IMR-90 (cell line): ENCODE data around the gene TM9SF4. TPM values are rescaled to one million over a fixed set of nuclear protein-coding genes. Genes with fewer than 3 reads are reported as not detected.

ENCODE experiments used
- ATAC-seq: fragments of 200-7000 bp; cut with Tn5 transposase; 2 replicates; pipeline ENCODE4 v1.9.1; 2020; ENCODE audit warnings: low read depth, mild to moderate bottlenecking, moderate library complexity
- BruUV-seq: library from RNA; stranded (reverse); fragments of 400-500 nt; replicated peaks from 2 replicates; lab custom pipeline; 2021; lab: Mats Ljungman, UMichigan
- CTCF ChIA-PET: fragments of 300-600 bp; formaldehyde crosslinking; extraction: SDS; loops from one replicate; lab custom pipeline; 2021; ENCODE audit warnings: antibody characterized with exemption; lab: Yijun Ruan, JAX
- POLR2A ChIA-PET: fragments of 300-600 bp; sonication (Branson Sonifier 250); formaldehyde crosslinking; loops from one replicate; lab custom pipeline; 2022; ENCODE audit warnings: antibody characterized with exemption; ENCODE audit not compliant: unreplicated experiment; lab: Charles Lee
- DNase-seq: peaks from one replicate; pipeline ENCODE4 v3.0.0; 2013
- H2AFZ ChIP-seq: replicated peaks from 2 replicates; pipeline ENCODE3; 2013; ENCODE audit warnings: low read length, mild to moderate bottlenecking; ENCODE audit not compliant: poor library complexity
- H2AK5ac ChIP-seq: 2 replicates; pipeline ENCODE4 v1.6.1; 2013; ENCODE audit warnings: low read depth, low read length, inconsistent platforms
- H2AK9ac ChIP-seq: replicated peaks from 2 replicates; pipeline ENCODE3; 2013; ENCODE audit warnings: mild to moderate bottlenecking, low read depth, low read length, moderate library complexity; ENCODE audit not compliant: poor library complexity
- H2BK120ac ChIP-seq: 2 replicates; pipeline ENCODE4 v1.6.1; 2013; ENCODE audit warnings: low read depth, low read length, inconsistent platforms
- H2BK15ac ChIP-seq: 3 replicates; pipeline ENCODE4 v1.6.1; 2013; ENCODE audit warnings: low read depth, low read length, inconsistent platforms
- H2BK20ac ChIP-seq: 2 replicates; pipeline ENCODE4 v1.6.1; 2013; ENCODE audit warnings: low read depth, mild to moderate bottlenecking, inconsistent platforms, low read length, moderate library complexity
- H2BK5ac ChIP-seq: 2 replicates; pipeline ENCODE4 v1.6.1; 2013; ENCODE audit warnings: mild to moderate bottlenecking, low read depth, low read length, inconsistent platforms; ENCODE audit not compliant: poor library complexity, severe bottlenecking
- H3K14ac ChIP-seq: replicated peaks from 2 replicates; pipeline ENCODE4 v1.6.1; 2013; ENCODE audit warnings: low read depth, low read length, inconsistent platforms
- H3K18ac ChIP-seq: 2 replicates; pipeline ENCODE4 v1.6.1; 2013; ENCODE audit warnings: low read depth, low read length, control low read depth
- H3K23ac ChIP-seq: 2 replicates; pipeline ENCODE4 v1.6.1; 2013; ENCODE audit warnings: low read depth, low read length, inconsistent platforms
- H3K27ac ChIP-seq: 2 replicates; pipeline ENCODE4 v1.5.1; 2013; ENCODE audit warnings: mild to moderate bottlenecking, control low read depth, low read length; ENCODE audit not compliant: insufficient read depth
- H3K27me3 ChIP-seq: 2 replicates; pipeline ENCODE4 v1.6.1; 2013; ENCODE audit warnings: low read length; ENCODE audit not compliant: control insufficient read depth, insufficient read depth
- H3K36me3 ChIP-seq: 2 replicates; pipeline ENCODE4 v1.6.1; 2013; ENCODE audit warnings: low read length, mixed read lengths; ENCODE audit not compliant: control insufficient read depth, insufficient read depth
- H3K4ac ChIP-seq: 2 replicates; pipeline ENCODE4 v1.6.1; 2013; ENCODE audit warnings: low read depth, low read length, inconsistent platforms
- H3K4me1 ChIP-seq: 2 replicates; pipeline ENCODE4 v1.6.1; 2013; ENCODE audit warnings: low read length, mixed read lengths; ENCODE audit not compliant: control insufficient read depth, insufficient read depth
- H3K4me2 ChIP-seq: 2 replicates; pipeline ENCODE4 v1.6.1; 2013; ENCODE audit warnings: low read depth, mild to moderate bottlenecking, control low read depth, low read length, moderate library complexity
- H3K4me3 ChIP-seq: 2 replicates; pipeline ENCODE4 v1.5.1; 2013; ENCODE audit warnings: low read depth, mild to moderate bottlenecking, control low read depth, low read length, moderate library complexity; ENCODE audit not compliant: insufficient read depth
- H3K56ac ChIP-seq: 2 replicates; pipeline ENCODE4 v1.6.1; 2013; ENCODE audit warnings: low read length, inconsistent platforms; ENCODE audit not compliant: insufficient read depth; ENCODE audit errors: extremely low read depth
- H3K79me1 ChIP-seq, 2 experiments: 2 replicates each; pipeline ENCODE4 v1.6.1; 2013; ENCODE audit warnings: low read length in 2 of 2, inconsistent platforms in 1 of 2, low read depth in 1 of 2
- H3K9ac ChIP-seq: 2 replicates; pipeline ENCODE4 v1.6.1; 2013; ENCODE audit warnings: low read depth, low read length, control low read depth
- H3K9me1 ChIP-seq: 2 replicates; pipeline ENCODE4 v1.6.1; 2013; ENCODE audit warnings: low read length, inconsistent platforms; ENCODE audit not compliant: insufficient read depth
- H3K9me3 ChIP-seq: 2 replicates; pipeline ENCODE4 v1.6.1; 2013; ENCODE audit warnings: low read length; ENCODE audit not compliant: control insufficient read depth, insufficient read depth
- H4K20me1 ChIP-seq: 2 replicates; pipeline ENCODE4 v1.6.1; 2013; ENCODE audit warnings: low read length, inconsistent platforms; ENCODE audit not compliant: insufficient read depth
- H4K5ac ChIP-seq: 2 replicates; pipeline ENCODE4 v1.6.1; 2013; ENCODE audit warnings: mild to moderate bottlenecking, low read depth, low read length, control low read depth
- H4K8ac ChIP-seq, 2 experiments: 2 replicates each; pipeline ENCODE4 v1.6.1; 2013; ENCODE audit warnings: low read depth in 2 of 2, low read length in 2 of 2, control low read depth in 1 of 2, inconsistent platforms in 1 of 2
- H4K91ac ChIP-seq: 2 replicates; pipeline ENCODE4 v1.6.1; 2013; ENCODE audit warnings: low read depth, low read length, inconsistent platforms; ENCODE audit not compliant: insufficient read depth
- BHLHE40 ChIP-seq: fragments of 150-350 bp; IDR thresholded peaks from 2 replicates; pipeline ENCODE4 v1.6.1; 2016; ENCODE audit warnings: mild to moderate bottlenecking, low read depth, low read length
- CEBPB ChIP-seq: IDR thresholded peaks from 2 replicates; pipeline ENCODE4 v1.6.1; 2012; ENCODE audit warnings: low read depth, low read length, improper control_type of control experiment
- CHD1 ChIP-seq: IDR thresholded peaks from 2 replicates; pipeline ENCODE4 v1.6.1; 2012; ENCODE audit warnings: low read depth, low read length, improper control_type of control experiment
- FOS ChIP-seq: fragments of 150-350 bp; IDR thresholded peaks from 2 replicates; pipeline ENCODE4 v1.6.1; 2016; ENCODE audit warnings: low read depth, low read length
- MAFK ChIP-seq: IDR thresholded peaks from 2 replicates; pipeline ENCODE4 v1.6.1; 2012; ENCODE audit warnings: low read depth, low read length, improper control_type of control experiment
- MAZ ChIP-seq: IDR thresholded peaks from 2 replicates; pipeline ENCODE4 v1.6.1; 2012; ENCODE audit warnings: low read depth, mild to moderate bottlenecking, low read length, improper control_type of control experiment, moderate library complexity, borderline replicate concordance
- MXI1 ChIP-seq: IDR thresholded peaks from 2 replicates; pipeline ENCODE4 v1.6.1; 2012; ENCODE audit warnings: low read depth, mild to moderate bottlenecking, low read length, moderate library complexity, borderline replicate concordance
- NFE2L2 ChIP-seq: fragments of 150-350 bp; IDR thresholded peaks from 2 replicates; pipeline ENCODE4 v1.6.1; 2016; ENCODE audit warnings: low read depth, mild to moderate bottlenecking, low read length
- POLR2A ChIP-seq: IDR thresholded peaks from 2 replicates; pipeline ENCODE4 v1.6.1; 2012; ENCODE audit warnings: mild to moderate bottlenecking, low read depth, low read length
- RAD21 ChIP-seq: IDR thresholded peaks from 2 replicates; pipeline ENCODE4 v1.6.1; 2012; ENCODE audit warnings: low read length, improper control_type of control experiment
- RCOR1 ChIP-seq: IDR thresholded peaks from 2 replicates; pipeline ENCODE4 v1.6.1; 2012; ENCODE audit warnings: mild to moderate bottlenecking, low read length, improper control_type of control experiment; ENCODE audit not compliant: insufficient replicate concordance
- RFX5 ChIP-seq: IDR thresholded peaks from 2 replicates; pipeline ENCODE4 v1.8.0; 2012; ENCODE audit warnings: low read depth, mild to moderate bottlenecking, low read length, moderate library complexity
- SMC3 ChIP-seq: fragments of 150-350 bp; IDR thresholded peaks from 2 replicates; pipeline ENCODE4 v1.6.1; 2016; ENCODE audit warnings: low read depth, mild to moderate bottlenecking, antibody characterized with exemption, low read length, moderate library complexity
- WGBS, 2 experiments: methylation state at CpG; one replicate each; pipeline versions ENCODE4 v1.1.5 to v1.1.7; 2013; ENCODE audit warnings: missing lambda C conversion rate in 2 of 2; ENCODE audit not compliant: insufficient read length in 1 of 2; ENCODE audit errors: extremely low coverage in 2 of 2; 5-methylcytosine and 5-hydroxymethylcytosine counted together
- dilution Hi-C: fragments of 300-500 bp; cut with HindIII; formaldehyde crosslinking; loops from one replicate; pipeline ENCODE4 v1.14.3; 2018; ENCODE audit warnings: low sequenced_read_pairs; ENCODE audit not compliant: unreplicated experiment
- in situ Hi-C: fragments of 300-500 bp; cut with MboI; formaldehyde crosslinking; loops from 3 replicates; pipeline ENCODE4 v1.14.3; 2019; ENCODE audit warnings: low sequenced_read_pairs, inconsistent platforms, mixed read lengths
- intact Hi-C: fragments of 100-400 bp; cut with micrococcal nuclease; formaldehyde crosslinking; loops from 2 replicates; pipeline ENCODE4 v1.10.0; 2022
- polyA plus RNA-seq, 3 experiments: library from polyadenylated mRNA; depleted of rRNA; stranded (reverse); fragments of >200 nt; gene quantifications; 2 replicates each; pipeline ENCODE4 v1.2.3, GENCODE V29; 2012; ENCODE audit warnings: low replicate concordance in 1 of 3
- total RNA-seq: library from RNA; depleted of rRNA; stranded (reverse); fragments of >200 nt; gene quantifications from 2 replicates; pipeline ENCODE4 v1.2.3, GENCODE V29; 2012
- TF ChIP-seq, protein P1 (sequence below): fragments of 150-350 bp; IDR thresholded peaks from 2 replicates; pipeline ENCODE4 v1.6.1; 2016; ENCODE audit warnings: low read depth, mild to moderate bottlenecking, low read length, moderate library complexity, borderline replicate concordance
- TF ChIP-seq, protein P2 (sequence below): conservative IDR thresholded peaks from 2 replicates; pipeline ENCODE4 v1.5.1; 2012; ENCODE audit warnings: mild to moderate bottlenecking, low read depth, low read length, improper control_type of control experiment
- TF ChIP-seq, protein P3 (sequence below): fragments of 150-350 bp; IDR thresholded peaks from 2 replicates; pipeline ENCODE4 v1.6.1; 2017; ENCODE audit warnings: mild to moderate bottlenecking, antibody characterized with exemption, low read length, low read depth

The TM9SF4 gene
- total and polyA plus RNA-seq, 2 of the 4 experiments (the other 2 are of a cell fraction), result 35.3 to 59.1 TPM

DNA sequence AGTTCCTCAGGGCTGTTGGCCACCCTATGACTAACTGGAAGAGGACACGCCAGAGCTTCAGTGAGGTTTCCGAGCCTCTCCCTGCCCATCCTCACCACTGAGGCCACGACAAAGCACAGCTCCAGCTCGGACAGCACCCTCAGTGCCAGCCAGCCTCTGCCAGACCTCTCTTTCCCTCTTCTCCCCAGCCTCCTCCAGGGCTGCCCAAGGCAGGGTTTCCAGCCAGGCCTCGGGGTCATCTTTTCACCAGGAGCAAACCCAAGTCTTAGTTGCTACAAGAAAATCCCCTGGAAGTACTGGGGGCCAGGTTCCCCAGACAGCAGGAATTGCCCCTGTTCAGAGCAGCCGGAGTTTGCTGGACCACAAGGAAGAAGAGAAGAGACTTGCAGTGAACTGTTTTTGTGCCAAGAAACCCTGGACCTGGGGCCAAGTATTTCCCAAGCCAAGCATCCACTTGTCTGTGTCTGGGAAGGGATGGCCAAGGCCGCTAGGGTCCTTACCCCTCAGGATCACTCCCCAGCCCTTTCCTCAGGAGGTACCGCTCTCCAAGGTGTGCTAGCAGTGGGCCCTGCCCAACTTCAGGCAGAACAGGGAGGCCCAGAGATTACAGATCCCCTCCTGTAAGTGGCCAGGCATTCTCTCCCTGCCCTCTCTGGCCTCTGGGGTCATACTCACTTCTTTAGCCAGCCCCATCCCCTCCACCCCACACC, 56.5 kb downstream of the TM9SF4 start:
- peaks cover 48% of the 10 kb centered on the region for H3K36me3 ChIP-seq
- H4K5ac ChIP-seq, result no peak overlapping the region
- H3K4me2 ChIP-seq, result no peak overlapping the region
- DNase-seq (no peak), ATAC-seq (no peak)
- H4K91ac ChIP-seq, result no peak overlapping the region
- no peak overlapping the region for H2BK15ac ChIP-seq
- H3K56ac ChIP-seq, result no peak overlapping the region
- CTCF ChIA-PET, result no interaction called here
- H2BK5ac ChIP-seq, result no peak overlapping the region
- H3K18ac ChIP-seq, result no peak overlapping the region
- H3K9me1 ChIP-seq, result peaks cover 6% of the 10 kb centered on the region; the same call in 1 of the 2 replicates
- no peaks in the 10 kb centered on the region for H3K9me3 ChIP-seq
- in situ Hi-C loops (no loop called here), intact Hi-C loops (no loop called here), dilution Hi-C loops (no loop called here)
- no peak for TF ChIP-seq SMC3
- TF ChIP-seq BHLHE40, result no peak
- TF ChIP-seq RFX5, result no peak
- TF ChIP-seq RAD21, result no peak
- no peak for TF ChIP-seq CEBPB
- no peak for TF ChIP-seq FOS
- TF ChIP-seq MAZ, result no peak
- TF ChIP-seq, protein P1, sequence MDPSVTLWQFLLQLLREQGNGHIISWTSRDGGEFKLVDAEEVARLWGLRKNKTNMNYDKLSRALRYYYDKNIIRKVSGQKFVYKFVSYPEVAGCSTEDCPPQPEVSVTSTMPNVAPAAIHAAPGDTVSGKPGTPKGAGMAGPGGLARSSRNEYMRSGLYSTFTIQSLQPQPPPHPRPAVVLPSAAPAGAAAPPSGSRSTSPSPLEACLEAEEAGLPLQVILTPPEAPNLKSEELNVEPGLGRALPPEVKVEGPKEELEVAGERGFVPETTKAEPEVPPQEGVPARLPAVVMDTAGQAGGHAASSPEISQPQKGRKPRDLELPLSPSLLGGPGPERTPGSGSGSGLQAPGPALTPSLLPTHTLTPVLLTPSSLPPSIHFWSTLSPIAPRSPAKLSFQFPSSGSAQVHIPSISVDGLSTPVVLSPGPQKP, result no peak
- TF ChIP-seq, protein P2, sequence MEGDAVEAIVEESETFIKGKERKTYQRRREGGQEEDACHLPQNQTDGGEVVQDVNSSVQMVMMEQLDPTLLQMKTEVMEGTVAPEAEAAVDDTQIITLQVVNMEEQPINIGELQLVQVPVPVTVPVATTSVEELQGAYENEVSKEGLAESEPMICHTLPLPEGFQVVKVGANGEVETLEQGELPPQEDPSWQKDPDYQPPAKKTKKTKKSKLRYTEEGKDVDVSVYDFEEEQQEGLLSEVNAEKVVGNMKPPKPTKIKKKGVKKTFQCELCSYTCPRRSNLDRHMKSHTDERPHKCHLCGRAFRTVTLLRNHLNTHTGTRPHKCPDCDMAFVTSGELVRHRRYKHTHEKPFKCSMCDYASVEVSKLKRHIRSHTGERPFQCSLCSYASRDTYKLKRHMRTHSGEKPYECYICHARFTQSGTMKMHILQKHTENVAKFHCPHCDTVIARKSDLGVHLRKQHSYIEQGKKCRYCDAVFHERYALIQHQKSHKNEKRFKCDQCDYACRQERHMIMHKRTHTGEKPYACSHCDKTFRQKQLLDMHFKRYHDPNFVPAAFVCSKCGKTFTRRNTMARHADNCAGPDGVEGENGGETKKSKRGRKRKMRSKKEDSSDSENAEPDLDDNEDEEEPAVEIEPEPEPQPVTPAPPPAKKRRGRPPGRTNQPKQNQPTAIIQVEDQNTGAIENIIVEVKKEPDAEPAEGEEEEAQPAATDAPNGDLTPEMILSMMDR, result no peak
- TF ChIP-seq MAFK, result no peak
- TF ChIP-seq, protein P3, sequence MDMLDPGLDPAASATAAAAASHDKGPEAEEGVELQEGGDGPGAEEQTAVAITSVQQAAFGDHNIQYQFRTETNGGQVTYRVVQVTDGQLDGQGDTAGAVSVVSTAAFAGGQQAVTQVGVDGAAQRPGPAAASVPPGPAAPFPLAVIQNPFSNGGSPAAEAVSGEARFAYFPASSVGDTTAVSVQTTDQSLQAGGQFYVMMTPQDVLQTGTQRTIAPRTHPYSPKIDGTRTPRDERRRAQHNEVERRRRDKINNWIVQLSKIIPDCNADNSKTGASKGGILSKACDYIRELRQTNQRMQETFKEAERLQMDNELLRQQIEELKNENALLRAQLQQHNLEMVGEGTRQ, result no peak
- no peak for TF ChIP-seq NFE2L2
- TF ChIP-seq RCOR1, result no peak
- TF ChIP-seq MXI1, result no peak
- no peak for TF ChIP-seq CHD1
- TF ChIP-seq POLR2A, result no peak
- WGBS, 2 experiments, result 83% methylated on average over 2 of the region's 8 CpGs; no CpG with 5 or more reads in 1 of the 2 experiments
- H3K23ac ChIP-seq, result no peak overlapping the region
- no peak overlapping the region for H3K4ac ChIP-seq
- no peaks in the 10 kb centered on the region for H3K27me3 ChIP-seq
- POLR2A ChIA-PET, result no interaction called here
- no peak overlapping the region for H3K27ac ChIP-seq
- H2AK5ac ChIP-seq, result no peak overlapping the region
- no peak overlapping the region for H4K8ac ChIP-seq
- 0 out of 4 replicates have a peak, but pooled peaks cover 0 to 4% of the 10 kb centered on the region in 2 experiments for H3K79me1 ChIP-seq
- peaks cover 7% of the 10 kb centered on the region; the same call in 1 of the 2 replicates for H3K4me1 ChIP-seq
- no peak overlapping the region for H3K4me3 ChIP-seq
- H3K9ac ChIP-seq, result no peak overlapping the region
- H2AFZ ChIP-seq, result no peak overlapping the region
- H3K14ac ChIP-seq, result no peak overlapping the region
- no peak overlapping the region for H2AK9ac ChIP-seq
- no TSS peak for BruUV-seq
- H2BK20ac ChIP-seq, result no peak overlapping the region
- no peaks in the 10 kb centered on the region for H4K20me1 ChIP-seq
- H2BK120ac ChIP-seq, result no peak overlapping the region
